CD8-positive, alpha-beta memory T cell (primary cell): ENCODE data around the gene CHTF8. TPM values are rescaled to one million over a fixed set of nuclear protein-coding genes. Genes with fewer than 3 reads are reported as not detected.

ENCODE experiments used
- CTCF ChIA-PET: fragments of 350-600 bp; sonication (Branson Sonifier 250); formaldehyde crosslinking; loops from one replicate; lab custom pipeline; 2021; ENCODE audit warnings: antibody characterized with exemption; lab: Charles Lee
- POLR2A ChIA-PET: fragments of 350-600 bp; sonication (Branson Sonifier 250); formaldehyde crosslinking; loops from one replicate; lab custom pipeline; 2021; ENCODE audit warnings: antibody characterized with exemption; lab: Charles Lee
- DNase-seq, 5 donors: peaks; one replicate each; pipeline versions ENCODE4 v3.0.0 to v3.0.0-alpha.2; 2020 to 2022; ENCODE audit warnings: mixed read lengths in 1 of 5
- H3K27ac ChIP-seq: one replicate; pipeline ENCODE4 v1.7.0; 2013; ENCODE audit warnings: low read depth, mild to moderate bottlenecking, low read length, moderate library complexity
- H3K27me3 ChIP-seq: 2 replicates; pipeline ENCODE4 v1.7.0; 2013; ENCODE audit warnings: low read length, mild to moderate bottlenecking; ENCODE audit not compliant: insufficient read depth, poor library complexity, severe bottlenecking
- H3K36me3 ChIP-seq: 2 replicates; pipeline ENCODE4 v1.7.0; 2013; ENCODE audit warnings: mild to moderate bottlenecking, low read length, moderate library complexity; ENCODE audit not compliant: insufficient read depth
- H3K4me1 ChIP-seq: 2 replicates; pipeline ENCODE4 v1.7.0; 2013; ENCODE audit warnings: mild to moderate bottlenecking, low read length, moderate library complexity; ENCODE audit not compliant: insufficient read depth
- H3K4me3 ChIP-seq: 2 replicates; pipeline ENCODE4 v1.7.0; 2013; ENCODE audit warnings: mild to moderate bottlenecking, low read length
- H3K9me3 ChIP-seq: 2 replicates; pipeline ENCODE4 v1.7.0; 2013; ENCODE audit warnings: mild to moderate bottlenecking, low read length
- H3K27ac Mint-ChIP-seq, 8 donors: one replicate each; pipeline ENCODE4 v1.8.0; 2020 to 2021; ENCODE audit warnings: mixed read lengths in 8 of 8, mild to moderate bottlenecking in 6 of 8, inconsistent platforms in 3 of 8, moderate library complexity in 3 of 8
- H3K27me3 Mint-ChIP-seq, 2 donors: one replicate each; pipeline ENCODE4 v1.8.0; 2020 to 2021; ENCODE audit warnings: mixed read lengths in 2 of 2, mild to moderate bottlenecking in 1 of 2, moderate library complexity in 1 of 2
- H3K36me3 Mint-ChIP-seq, 3 donors: one replicate each; pipeline ENCODE4 v1.8.0; 2020 to 2021; ENCODE audit warnings: mixed read lengths in 3 of 3, inconsistent platforms in 1 of 3, mild to moderate bottlenecking in 1 of 3
- H3K4me1 Mint-ChIP-seq, 3 donors: one replicate each; pipeline ENCODE4 v1.8.0; 2020 to 2021; ENCODE audit warnings: mixed read lengths in 3 of 3, inconsistent platforms in 1 of 3, mild to moderate bottlenecking in 1 of 3
- H3K4me3 Mint-ChIP-seq, 7 donors: one replicate each; pipeline ENCODE4 v1.8.0; 2020 to 2021; ENCODE audit warnings: mixed read lengths in 7 of 7, mild to moderate bottlenecking in 6 of 7, moderate library complexity in 4 of 7, inconsistent platforms in 2 of 7
- H3K9me3 Mint-ChIP-seq, 5 donors: one replicate each; pipeline ENCODE4 v1.8.0; 2020 to 2022; ENCODE audit warnings: mixed read lengths in 5 of 5, mild to moderate bottlenecking in 3 of 5, moderate library complexity in 2 of 5, inconsistent platforms in 1 of 5
- polyA plus RNA-seq: library from polyadenylated mRNA; unstranded; fragments of 300-500 nt; fragmentation: Illumina TruSeq; gene quantifications from one replicate; pipeline ENCODE4 v1.2.3, GENCODE V29; 2021
- total RNA-seq, 2 experiments: library from RNA; stranded (reverse); gene quantifications; one replicate each; pipeline ENCODE4 v1.2.3, GENCODE V29; 2021

Gene CHTF8
- total and polyA plus RNA-seq, 3 experiments from 2014 or later: 141 to 181 (median 149) TPM

- H3K4me1 Mint-ChIP-seq: peaks cover 25 to 35% (median 32%) of the 10 kb centered on the region in 3 donors
- POLR2A ChIA-PET: interaction anchor here (0.7 kb wide), 1 partner anchor 19 kb away, joined by 6 read pairs; no protein-coding TSS in a partner anchor
- peaks cover 5 to 55% (median 12%) of the 10 kb centered on the region in 3 donors for H3K36me3 Mint-ChIP-seq
- Histone ChIP-seq H3K27ac (no peak overlapping the region), H3K9me3 (no peaks in the 10 kb centered on the region), H3K4me3 (no peak overlapping the region), H3K36me3 (peaks cover 28% of the 10 kb centered on the region), H3K27me3 (no peaks in the 10 kb centered on the region), H3K4me1 (peaks cover 11% of the 10 kb centered on the region)
- no peaks in the 10 kb centered on the region for H3K27me3 Mint-ChIP-seq
- no peak for DNase-seq
- H3K4me3 Mint-ChIP-seq: no peak overlapping the region
- CTCF ChIA-PET: interaction anchor here (0.9 to 4.2 kb wide), 3 partner anchors 18 to 117 kb away, joined by 3 to 21 read pairs (median 5); partner anchors contain the start of gene SNTB2
- H3K27ac Mint-ChIP-seq: peak overlapping the region in 1 of 8 donors; percentile 84
- no peaks in the 10 kb centered on the region for H3K9me3 Mint-ChIP-seq
Measured at GRCh38 chr16:69169051-69169450, 36.7 kb upstream of the CHTF8 start.

GRCh38 chr16:69166946-69167930, 34.9 kb upstream of the CHTF8 start:
- Histone ChIP-seq H3K36me3 (peaks cover 33% of the 10 kb centered on the region), H3K27me3 (no peaks in the 10 kb centered on the region), H3K4me1 (peaks cover 11% of the 10 kb centered on the region), H3K9me3 (no peaks in the 10 kb centered on the region), H3K27ac (no peak overlapping the region), H3K4me3 (no peak overlapping the region)
- CTCF ChIA-PET: interaction anchor here (0.5 to 4.2 kb wide), 7 partner anchors 9 to 159 kb away, joined by 3 to 21 read pairs (median 4); partner anchors contain the start of gene SNTB2
- peaks cover 24 to 35% (median 26%) of the 10 kb centered on the region in 3 donors for H3K4me1 Mint-ChIP-seq
- no peaks in the 10 kb centered on the region for H3K27me3 Mint-ChIP-seq
- no peak for DNase-seq
- no peaks in the 10 kb centered on the region for H3K9me3 Mint-ChIP-seq
- peak overlapping the region in 7 of 8 donors; percentile 44 to 93 (median 59) for H3K27ac Mint-ChIP-seq
- POLR2A ChIA-PET: interaction anchor here (0.6 to 1.0 kb wide), 4 partner anchors 12 to 618 kb away, joined by 3 to 7 read pairs (median 5); no protein-coding TSS in a partner anchor
- peaks cover 5 to 68% (median 16%) of the 10 kb centered on the region in 3 donors for H3K36me3 Mint-ChIP-seq
- peak overlapping the region in 4 of 7 donors; percentile 46 to 76 (median 55) for H3K4me3 Mint-ChIP-seq

GRCh38 chr16:69166221-69166833, 33.9 kb upstream of the CHTF8 start:
- POLR2A ChIA-PET: interaction anchor here (0.6 to 1.0 kb wide), 3 partner anchors 13 to 617 kb away, joined by 5 to 7 read pairs (median 5); no protein-coding TSS in a partner anchor
- no peak overlapping the region for H3K27ac ChIP-seq
- Mint-ChIP-seq H3K27ac (peak overlapping the region; percentile 44 to 94 (median 75)), H3K4me1 (peaks cover 24 to 35% (median 26%) of the 10 kb centered on the region in 3 donors), H3K9me3 (no peaks in the 10 kb centered on the region), H3K36me3 (peaks cover 5 to 72% (median 15%) of the 10 kb centered on the region in 3 donors), H3K27me3 (no peaks in the 10 kb centered on the region), H3K4me3 (peak overlapping the region in 6 of 7 donors; percentile 24 to 61 (median 49))
- CTCF ChIA-PET: interaction anchor here (0.7 to 4.2 kb wide), 4 partner anchors 10 to 44 kb away, joined by 3 to 21 read pairs (median 5); partner anchors contain the start of gene SNTB2
- H3K9me3 ChIP-seq: no peaks in the 10 kb centered on the region
- H3K36me3 ChIP-seq: peaks cover 33% of the 10 kb centered on the region
- DNase-seq: peak in 3 of 5 donors; percentile 1 to 56 (median 21)
- H3K27me3 ChIP-seq: no peaks in the 10 kb centered on the region
- no peak overlapping the region for H3K4me3 ChIP-seq
- peaks cover 11% of the 10 kb centered on the region for H3K4me1 ChIP-seq

- Histone ChIP-seq H3K27ac (no peak overlapping the region), H3K4me3 (no peak overlapping the region)
Measured at GRCh38 chr16:69165584-69165983, 33.2 kb upstream of the CHTF8 start.

GRCh38 chr16:69160192-69160591, 27.8 kb upstream of the CHTF8 start:
- Mint-ChIP-seq H3K36me3 (peaks cover 7 to 75% (median 29%) of the 10 kb centered on the region in 3 donors), H3K9me3 (no peaks in the 10 kb centered on the region), H3K4me3 (no peak overlapping the region), H3K4me1 (peaks cover 0 to 1% (median under 1%) of the 10 kb centered on the region in 3 donors), H3K27me3 (no peaks in the 10 kb centered on the region), H3K27ac (no peak overlapping the region)
- CTCF ChIA-PET: interaction anchor here (2.1 kb wide), 1 partner anchor 10 kb away, joined by 5 read pairs; no protein-coding TSS in a partner anchor
- POLR2A ChIA-PET: no interaction called here
- Histone ChIP-seq H3K9me3 (no peaks in the 10 kb centered on the region), H3K27me3 (no peaks in the 10 kb centered on the region), H3K36me3 (peaks cover 25% of the 10 kb centered on the region), H3K27ac (no peak overlapping the region), H3K4me3 (no peak overlapping the region), H3K4me1 (no peaks in the 10 kb centered on the region)
- DNase-seq: no peak

More at GRCh38 chr16:69165584-69165983, 33.2 kb upstream of the CHTF8 start:
- peak overlapping the region in 1 of 7 donors; percentile 40 for H3K4me3 Mint-ChIP-seq
- Histone ChIP-seq H3K4me1 (peaks cover 11% of the 10 kb centered on the region), H3K27me3 (no peaks in the 10 kb centered on the region), H3K36me3 (peaks cover 37% of the 10 kb centered on the region), H3K9me3 (no peaks in the 10 kb centered on the region)
- ChIA-PET CTCF (interaction anchor here (0.7 to 4.2 kb wide), 3 partner anchors 15 to 45 kb away, joined by 3 to 21 read pairs (median 7); partner anchors contain the start of gene SNTB2), POLR2A (no interaction called here)
- H3K4me1 Mint-ChIP-seq: peaks cover 24 to 35% (median 26%) of the 10 kb centered on the region in 3 donors
- H3K27me3 Mint-ChIP-seq: no peaks in the 10 kb centered on the region
- H3K27ac Mint-ChIP-seq: peak overlapping the region in 6 of 8 donors; percentile 44 to 94 (median 73)
- DNase-seq: no peak
- no peaks in the 10 kb centered on the region for H3K9me3 Mint-ChIP-seq
- peaks cover 5 to 77% (median 15%) of the 10 kb centered on the region in 3 donors for H3K36me3 Mint-ChIP-seq

GRCh38 chr16:69157196-69157595, 24.8 kb upstream of the CHTF8 start:
- Mint-ChIP-seq H3K27me3 (no peaks in the 10 kb centered on the region), H3K4me1 (no peaks in the 10 kb centered on the region), H3K36me3 (peaks cover 7 to 75% (median 31%) of the 10 kb centered on the region in 3 donors), H3K27ac (no peak overlapping the region), H3K9me3 (no peaks in the 10 kb centered on the region), H3K4me3 (no peak overlapping the region)
- H3K36me3 ChIP-seq: peaks cover 22% of the 10 kb centered on the region
- no peak overlapping the region for H3K4me3 ChIP-seq
- no peak for DNase-seq
- CTCF ChIA-PET: interaction anchor here (1.6 to 2.3 kb wide), 2 partner anchors 29 to 129 kb away, joined by 3 to 8 read pairs; partner anchors contain the start of gene SNTB2
- H3K9me3 ChIP-seq: no peaks in the 10 kb centered on the region
- no peaks in the 10 kb centered on the region for H3K27me3 ChIP-seq
- H3K27ac ChIP-seq: no peak overlapping the region
- H3K4me1 ChIP-seq: no peaks in the 10 kb centered on the region
- POLR2A ChIA-PET: no interaction called here

GRCh38 chr16:69150146-69150865, 17.9 kb upstream of the CHTF8 start:
- ChIA-PET POLR2A (interaction anchor here (0.6 kb wide), 1 partner anchor 36 kb away, joined by 9 read pairs; no protein-coding TSS in a partner anchor), CTCF (interaction anchor here (0.7 to 9.6 kb wide), 20 partner anchors 9 to 629 kb away, joined by 3 to 159 read pairs (median 4); partner anchors contain the start of genes CHTF8, SNTB2 and UTP4)
- peak in 4 of 5 donors; percentile 29 to 65 (median 55) for DNase-seq
- peaks cover 0 to 3% (median 3%) of the 10 kb centered on the region in 3 donors for H3K4me1 Mint-ChIP-seq
- H3K4me3 ChIP-seq: no peak overlapping the region
- H3K27ac Mint-ChIP-seq: no peak overlapping the region
- no peaks in the 10 kb centered on the region for H3K9me3 ChIP-seq
- H3K9me3 Mint-ChIP-seq: no peaks in the 10 kb centered on the region
- H3K27ac ChIP-seq: no peak overlapping the region
- no peaks in the 10 kb centered on the region for H3K27me3 ChIP-seq
- no peaks in the 10 kb centered on the region for H3K27me3 Mint-ChIP-seq
- no peaks in the 10 kb centered on the region for H3K4me1 ChIP-seq
- peaks cover 0 to 63% (median 18%) of the 10 kb centered on the region in 3 donors for H3K36me3 Mint-ChIP-seq
- peaks cover 14% of the 10 kb centered on the region for H3K36me3 ChIP-seq
- no peak overlapping the region for H3K4me3 Mint-ChIP-seq
